Activated CD4-positive, alpha-beta T cell treated with anti-CD3 and anti-CD28 coated beads, Interleukin-2, amount 10 ng/mL, durations not matched to agents 7 days and 5 days (primary cell): ENCODE results near the gene EXOSC9. TPM values are rescaled to one million over a fixed set of nuclear protein-coding genes. Genes with fewer than 3 reads are reported as not detected.

Experiments
- CTCF ChIA-PET: fragments of 350-600 bp; sonication (Branson Sonifier 250); formaldehyde crosslinking; loops from one replicate; lab custom pipeline; 2021; ENCODE audit warnings: antibody characterized with exemption; lab: Charles Lee
- POLR2A ChIA-PET: fragments of 350-600 bp; sonication (Branson Sonifier 250); formaldehyde crosslinking; loops from one replicate; lab custom pipeline; 2021; ENCODE audit warnings: antibody characterized with exemption; lab: Charles Lee
- DNase-seq: peaks from one replicate; pipeline ENCODE4 v3.0.0-alpha.2; 2020
- H3K27ac Mint-ChIP-seq: one replicate; pipeline ENCODE4 v1.8.0; 2021; ENCODE audit warnings: mild to moderate bottlenecking, moderate library complexity, mixed read lengths
- H3K27me3 Mint-ChIP-seq: one replicate; pipeline ENCODE4 v1.8.0; 2021; ENCODE audit warnings: mixed read lengths
- H3K36me3 Mint-ChIP-seq: one replicate; pipeline ENCODE4 v1.8.0; 2021; ENCODE audit warnings: low read depth, mixed read lengths
- H3K4me1 Mint-ChIP-seq: one replicate; pipeline ENCODE4 v1.8.0; 2021; ENCODE audit warnings: mixed read lengths
- H3K4me3 Mint-ChIP-seq: one replicate; pipeline ENCODE4 v1.8.0; 2021; ENCODE audit warnings: mild to moderate bottlenecking, moderate library complexity, mixed read lengths
- H3K9me3 Mint-ChIP-seq: one replicate; pipeline ENCODE4 v1.8.0; 2021; ENCODE audit warnings: mixed read lengths
- total RNA-seq, 2 experiments: library from RNA; stranded (reverse); gene quantifications; one replicate each; pipeline ENCODE4 v1.2.3, GENCODE V29; 2021

Gene EXOSC9
- total RNA-seq, 2 experiments from 2014 or later = 56.2 to 58.1 TPM

DNA sequence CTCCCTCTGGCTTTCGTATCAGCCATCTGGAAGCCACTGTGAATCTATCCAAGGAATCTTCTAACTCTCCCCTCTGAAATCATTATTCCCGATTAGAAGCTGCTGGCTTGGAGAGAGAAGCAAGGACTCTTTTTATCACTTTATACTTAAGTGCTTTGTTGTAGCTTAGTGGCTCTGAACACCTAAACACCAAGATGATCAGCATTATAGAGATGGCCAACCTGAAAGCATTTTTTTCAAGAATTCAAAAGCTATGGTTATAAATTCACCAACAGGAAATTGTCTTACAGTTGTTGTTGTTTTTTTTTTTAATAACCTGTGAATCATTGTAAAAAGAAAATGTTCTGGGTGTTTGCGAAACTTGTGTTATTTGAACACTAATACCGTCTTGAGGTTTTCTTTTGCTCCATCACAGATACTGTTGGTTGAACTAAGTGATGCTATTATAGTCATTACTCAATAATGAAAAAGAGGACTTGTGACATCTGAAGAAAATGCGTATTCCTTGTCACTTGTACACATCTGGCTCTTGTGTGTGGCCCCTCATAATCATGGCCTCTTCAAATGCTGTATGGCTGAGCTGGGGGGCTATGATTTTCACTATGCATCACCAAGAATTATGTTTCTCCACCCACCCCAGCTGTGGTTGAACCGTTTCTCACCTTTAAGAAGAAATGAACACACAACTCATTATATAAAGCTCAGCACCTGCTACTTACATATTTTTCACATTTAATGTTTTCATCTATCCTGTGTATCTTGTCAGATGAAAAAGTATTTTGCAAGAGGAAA lies 24.3 kb upstream of the EXOSC9 start:
- Mint-ChIP-seq H3K4me1 (peaks cover 2% of the 10 kb centered on the region), H3K9me3 (no peaks in the 10 kb centered on the region), H3K27me3 (peaks cover 33% of the 10 kb centered on the region), H3K4me3 (no peak overlapping the region), H3K36me3 (no peaks in the 10 kb centered on the region), H3K27ac (no peak overlapping the region)
- POLR2A ChIA-PET = no interaction called here
- DNase-seq = no peak
- CTCF ChIA-PET = interaction anchor here (0.8 to 1.0 kb wide), 2 partner anchors 10 to 99 kb away, joined by 3 to 4 read pairs; no protein-coding TSS in a partner anchor

DNA sequence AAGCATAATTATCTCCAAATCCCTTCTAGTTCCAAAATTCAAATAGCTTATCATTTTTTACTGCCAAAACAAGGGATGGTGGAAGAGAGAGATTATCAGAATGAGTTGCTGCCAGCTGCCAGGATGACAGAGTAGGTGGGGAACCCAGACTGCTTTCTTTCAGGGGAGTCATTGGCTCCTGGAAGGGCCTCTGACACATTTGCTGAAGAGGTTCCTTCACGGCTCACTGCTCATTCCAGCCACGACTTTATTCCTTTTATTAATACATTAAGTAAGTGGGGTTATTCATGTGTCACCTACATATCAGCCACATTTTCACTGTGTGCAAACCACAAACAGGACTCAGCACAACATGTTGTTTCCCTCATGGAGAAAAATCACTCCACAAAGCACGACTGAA lies 23.5 kb upstream of the EXOSC9 start:
- Mint-ChIP-seq H3K9me3 (no peaks in the 10 kb centered on the region), H3K4me3 (no peak overlapping the region)
- CTCF ChIA-PET = interaction anchor here (1.0 kb wide), 1 partner anchor 10 kb away, joined by 4 read pairs; no protein-coding TSS in a partner anchor

DNA sequence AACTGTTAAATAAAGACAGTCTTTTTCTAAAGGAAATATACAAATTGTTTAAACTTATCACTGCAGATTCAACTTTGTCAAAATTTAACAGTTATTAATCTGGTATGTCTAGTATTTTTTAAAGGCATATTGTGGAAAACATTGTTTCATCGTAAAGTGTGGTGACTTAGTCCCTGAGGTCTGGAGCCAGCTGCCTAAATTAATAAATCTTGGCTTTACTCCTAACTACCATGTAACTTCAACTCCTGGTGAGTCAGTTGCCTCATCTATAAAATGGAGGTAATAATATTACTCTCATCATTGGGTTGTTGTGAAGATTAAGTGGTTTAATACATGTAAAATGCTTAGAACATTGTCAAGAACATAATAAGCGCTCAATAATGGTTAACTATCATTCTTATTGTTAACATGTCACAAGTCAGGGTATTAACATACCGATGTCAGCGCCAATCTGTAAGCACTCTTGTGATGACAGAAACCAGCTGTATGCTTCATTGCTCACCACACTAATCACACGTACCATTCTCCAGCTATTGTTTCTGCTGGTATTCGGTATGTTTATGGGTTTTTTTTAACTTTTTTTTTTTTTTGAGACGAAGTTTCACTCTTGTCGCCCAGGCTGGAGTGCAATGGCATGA lies 22.0 kb upstream of the EXOSC9 start:
- CTCF ChIA-PET = interaction anchor here (1.2 kb wide), 1 partner anchor 19 kb away, joined by 3 read pairs; no protein-coding TSS in a partner anchor
- H3K9me3 Mint-ChIP-seq = no peaks in the 10 kb centered on the region

More for the DNA sequence above, 23.5 kb upstream of the EXOSC9 start:
- Mint-ChIP-seq H3K27ac (no peak overlapping the region), H3K27me3 (peaks cover 28% of the 10 kb centered on the region), H3K4me1 (peaks cover 2% of the 10 kb centered on the region), H3K36me3 (no peaks in the 10 kb centered on the region)
- no peak for DNase-seq
- POLR2A ChIA-PET = no interaction called here

DNA sequence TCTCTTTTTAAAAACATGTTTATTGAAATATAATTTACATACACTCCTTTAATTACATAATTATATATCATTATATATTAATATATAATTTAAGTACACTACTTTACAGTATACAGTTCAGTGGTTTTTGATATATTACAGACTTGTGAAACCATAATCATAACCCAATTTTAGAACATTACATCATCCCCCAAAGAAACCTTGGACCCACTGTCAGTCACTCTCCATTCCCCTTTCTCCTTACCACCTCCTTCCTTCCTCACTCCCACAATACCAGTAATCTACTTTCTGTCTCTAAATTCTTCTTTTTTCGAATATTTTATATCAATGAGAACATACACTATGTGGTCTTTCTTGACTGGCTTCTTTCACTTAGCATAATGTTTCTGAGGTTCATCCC lies 17.9 kb upstream of the EXOSC9 start:
- POLR2A ChIA-PET = no interaction called here
- peaks cover 4% of the 10 kb centered on the region for H3K9me3 Mint-ChIP-seq
- H3K27me3 Mint-ChIP-seq = peaks cover 44% of the 10 kb centered on the region
- H3K27ac Mint-ChIP-seq = no peak overlapping the region
- no peak for DNase-seq
- CTCF ChIA-PET = no interaction called here
- no peaks in the 10 kb centered on the region for H3K4me1 Mint-ChIP-seq
- H3K4me3 Mint-ChIP-seq = no peak overlapping the region
- no peaks in the 10 kb centered on the region for H3K36me3 Mint-ChIP-seq

More for the DNA sequence above, 22.0 kb upstream of the EXOSC9 start:
- no peak for DNase-seq
- Mint-ChIP-seq H3K27me3 (peaks cover 32% of the 10 kb centered on the region), H3K36me3 (no peaks in the 10 kb centered on the region), H3K4me3 (no peak overlapping the region), H3K27ac (no peak overlapping the region), H3K4me1 (peaks cover 2% of the 10 kb centered on the region)
- POLR2A ChIA-PET = no interaction called here

DNA sequence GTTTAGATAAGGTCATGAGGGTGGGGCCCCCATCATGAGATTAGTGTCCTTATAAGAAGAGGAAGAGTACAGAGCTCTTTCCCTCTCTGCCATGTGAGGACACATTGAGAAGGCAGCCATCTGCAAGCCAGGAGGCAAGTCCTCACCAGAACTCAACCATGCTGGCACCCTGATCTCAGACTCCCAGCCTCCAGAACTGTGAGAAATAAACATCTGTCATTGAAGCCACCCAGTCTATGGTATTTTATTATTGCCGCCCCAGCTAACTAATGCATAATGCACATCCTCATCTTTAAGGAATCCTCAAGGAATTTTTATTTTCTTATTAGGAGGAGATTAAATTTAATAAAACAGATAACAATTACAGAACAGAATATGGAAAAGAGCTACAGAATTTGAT lies 16.7 kb upstream of the EXOSC9 start:
- CTCF ChIA-PET = interaction anchor here (1.0 kb wide), 1 partner anchor 10 kb away, joined by 4 read pairs; no protein-coding TSS in a partner anchor
- Mint-ChIP-seq H3K4me1 (peaks cover 7% of the 10 kb centered on the region), H3K27ac (no peak overlapping the region), H3K27me3 (peaks cover 44% of the 10 kb centered on the region), H3K36me3 (no peaks in the 10 kb centered on the region), H3K9me3 (peaks cover 4% of the 10 kb centered on the region), H3K4me3 (no peak overlapping the region)
- POLR2A ChIA-PET = no interaction called here
- no peak for DNase-seq

DNA sequence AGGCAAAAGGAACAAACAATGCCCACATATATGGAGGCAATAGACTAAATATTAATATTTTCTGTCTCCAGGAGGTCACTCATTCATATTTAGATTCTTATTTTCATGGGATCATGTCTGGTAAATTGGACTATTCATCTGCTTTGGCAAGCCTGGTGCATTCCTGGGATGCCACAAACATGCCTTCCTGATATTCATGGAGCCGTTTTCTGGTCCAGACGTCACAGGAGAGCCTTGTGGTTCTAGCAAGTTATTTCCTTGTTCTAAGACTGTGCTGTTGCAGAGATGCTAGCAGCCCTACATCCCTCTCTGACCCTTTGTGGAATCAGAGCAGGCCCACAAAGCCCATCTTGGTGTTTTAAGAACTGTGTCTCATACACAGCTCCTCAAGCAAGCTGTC lies 16.1 kb upstream of the EXOSC9 start:
- H3K27me3 Mint-ChIP-seq = peaks cover 41% of the 10 kb centered on the region
- peaks cover 9% of the 10 kb centered on the region for H3K4me1 Mint-ChIP-seq
- H3K36me3 Mint-ChIP-seq = no peaks in the 10 kb centered on the region
- peaks cover 4% of the 10 kb centered on the region for H3K9me3 Mint-ChIP-seq
- H3K4me3 Mint-ChIP-seq = no peak overlapping the region
- POLR2A ChIA-PET = no interaction called here
- CTCF ChIA-PET = interaction anchor here (1.0 kb wide), 1 partner anchor 10 kb away, joined by 4 read pairs; no protein-coding TSS in a partner anchor
- no peak for DNase-seq
- H3K27ac Mint-ChIP-seq = no peak overlapping the region

DNA sequence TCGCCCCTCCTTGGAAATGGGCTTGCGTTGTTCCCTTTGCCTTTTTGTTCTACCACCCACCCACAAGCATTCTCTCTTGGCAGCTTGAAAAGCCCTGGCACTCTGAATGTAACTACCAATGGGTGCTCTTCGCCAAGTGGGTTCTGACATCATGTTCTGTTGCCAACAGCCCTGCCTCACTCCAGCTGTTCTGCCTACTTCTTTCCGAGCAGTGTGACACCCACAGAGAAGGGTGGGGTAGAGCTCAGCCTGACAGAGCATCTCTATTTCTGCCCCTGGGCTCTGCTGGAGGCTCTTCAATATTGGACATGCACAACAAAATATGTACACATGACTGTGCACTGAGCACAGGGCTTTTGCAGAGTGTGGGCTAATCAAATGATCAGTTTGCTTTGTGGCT lies 15.6 kb upstream of the EXOSC9 start:
- Mint-ChIP-seq H3K36me3 (no peaks in the 10 kb centered on the region), H3K4me1 (peaks cover 9% of the 10 kb centered on the region), H3K27me3 (peaks cover 39% of the 10 kb centered on the region), H3K4me3 (no peak overlapping the region), H3K27ac (no peak overlapping the region), H3K9me3 (peaks cover 4% of the 10 kb centered on the region)
- ChIA-PET CTCF (no interaction called here), POLR2A (interaction anchor here (0.5 kb wide), 1 partner anchor 38 kb away, joined by 4 read pairs; the partner anchor contains the start of gene CCNA2)
- DNase-seq = no peak

DNA sequence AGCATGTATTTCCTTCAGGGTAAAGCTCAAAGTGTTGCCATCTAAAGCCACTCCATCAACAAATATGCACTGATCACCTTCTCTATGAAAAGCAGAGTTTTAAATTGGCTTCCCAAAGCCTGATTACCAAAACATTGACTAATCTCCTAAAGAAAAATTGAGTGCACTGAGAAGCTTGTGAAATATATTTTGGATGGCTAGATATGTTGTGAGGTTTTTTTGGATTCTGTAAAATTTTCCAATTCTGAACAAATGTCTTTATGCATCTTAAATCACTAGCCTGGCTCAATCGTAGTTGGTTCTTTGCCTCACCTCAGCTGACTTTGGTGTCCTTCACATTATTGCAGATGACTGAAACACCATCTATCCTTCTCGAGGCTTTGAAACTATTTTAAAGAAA lies 14.9 kb upstream of the EXOSC9 start:
- H3K4me1 Mint-ChIP-seq = peaks cover 9% of the 10 kb centered on the region
- peaks cover 35% of the 10 kb centered on the region for H3K27me3 Mint-ChIP-seq
- CTCF ChIA-PET = interaction anchor here (1.1 kb wide), 1 partner anchor 25 kb away, joined by 3 read pairs; no protein-coding TSS in a partner anchor
- H3K36me3 Mint-ChIP-seq = no peaks in the 10 kb centered on the region
- no peak overlapping the region for H3K4me3 Mint-ChIP-seq
- H3K9me3 Mint-ChIP-seq = peaks cover 4% of the 10 kb centered on the region
- DNase-seq = no peak
- no peak overlapping the region for H3K27ac Mint-ChIP-seq
- POLR2A ChIA-PET = no interaction called here

DNA sequence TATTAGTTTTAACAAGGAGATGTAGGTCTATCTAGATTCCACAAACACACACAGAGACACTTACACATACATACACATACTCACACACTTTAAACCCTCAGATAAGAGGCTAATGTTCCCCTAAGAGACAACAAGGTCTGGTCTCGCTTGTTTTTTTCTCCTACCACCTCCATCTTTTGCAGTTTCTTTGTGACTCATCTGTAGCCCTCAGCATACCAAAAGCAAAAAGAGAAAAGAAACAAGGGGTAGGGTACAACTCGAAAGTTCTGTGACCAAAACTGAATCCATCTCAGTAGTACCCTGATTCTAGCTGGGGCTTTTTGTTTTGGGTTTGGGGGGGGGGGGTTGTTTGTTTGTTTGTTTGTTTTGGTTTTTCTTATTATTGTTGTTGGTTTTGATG lies 12.2 kb upstream of the EXOSC9 start:
- no peaks in the 10 kb centered on the region for H3K36me3 Mint-ChIP-seq
- no peak overlapping the region for H3K4me3 Mint-ChIP-seq
- CTCF ChIA-PET = interaction anchor here (0.6 kb wide), 1 partner anchor 1134 kb away, joined by 3 read pairs; the partner anchor contains the start of gene NUDT6
- peaks cover 9% of the 10 kb centered on the region for H3K4me1 Mint-ChIP-seq
- POLR2A ChIA-PET = no interaction called here
- H3K27ac Mint-ChIP-seq = no peak overlapping the region
- no peak for DNase-seq
- peaks cover 4% of the 10 kb centered on the region for H3K9me3 Mint-ChIP-seq
- H3K27me3 Mint-ChIP-seq = peaks cover 25% of the 10 kb centered on the region

DNA sequence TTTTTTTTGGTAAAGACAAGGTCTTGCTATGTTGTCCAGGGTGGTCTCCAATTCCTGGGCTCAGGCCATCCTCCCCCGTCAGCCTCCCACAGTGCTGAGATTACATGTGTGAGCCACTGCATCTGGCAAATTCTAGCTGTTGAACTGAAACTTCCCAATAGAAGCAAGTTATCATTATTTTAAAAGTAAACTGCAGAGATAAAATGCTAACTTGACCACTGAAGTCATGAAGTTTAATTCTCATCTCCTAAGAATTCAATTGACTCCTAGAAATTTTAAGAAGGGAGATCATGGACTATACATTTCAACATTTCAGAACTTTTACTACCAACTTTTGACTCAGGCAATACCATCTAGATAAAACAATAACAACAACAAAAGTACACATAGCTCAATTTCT lies 11.7 kb upstream of the EXOSC9 start:
- peaks cover 22% of the 10 kb centered on the region for H3K27me3 Mint-ChIP-seq
- ChIA-PET CTCF (no interaction called here), POLR2A (no interaction called here)
- no peaks in the 10 kb centered on the region for H3K36me3 Mint-ChIP-seq
- H3K9me3 Mint-ChIP-seq = peaks cover 2% of the 10 kb centered on the region
- no peak overlapping the region for H3K27ac Mint-ChIP-seq
- peaks cover 10% of the 10 kb centered on the region for H3K4me1 Mint-ChIP-seq
- no peak for DNase-seq
- no peak overlapping the region for H3K4me3 Mint-ChIP-seq

DNA sequence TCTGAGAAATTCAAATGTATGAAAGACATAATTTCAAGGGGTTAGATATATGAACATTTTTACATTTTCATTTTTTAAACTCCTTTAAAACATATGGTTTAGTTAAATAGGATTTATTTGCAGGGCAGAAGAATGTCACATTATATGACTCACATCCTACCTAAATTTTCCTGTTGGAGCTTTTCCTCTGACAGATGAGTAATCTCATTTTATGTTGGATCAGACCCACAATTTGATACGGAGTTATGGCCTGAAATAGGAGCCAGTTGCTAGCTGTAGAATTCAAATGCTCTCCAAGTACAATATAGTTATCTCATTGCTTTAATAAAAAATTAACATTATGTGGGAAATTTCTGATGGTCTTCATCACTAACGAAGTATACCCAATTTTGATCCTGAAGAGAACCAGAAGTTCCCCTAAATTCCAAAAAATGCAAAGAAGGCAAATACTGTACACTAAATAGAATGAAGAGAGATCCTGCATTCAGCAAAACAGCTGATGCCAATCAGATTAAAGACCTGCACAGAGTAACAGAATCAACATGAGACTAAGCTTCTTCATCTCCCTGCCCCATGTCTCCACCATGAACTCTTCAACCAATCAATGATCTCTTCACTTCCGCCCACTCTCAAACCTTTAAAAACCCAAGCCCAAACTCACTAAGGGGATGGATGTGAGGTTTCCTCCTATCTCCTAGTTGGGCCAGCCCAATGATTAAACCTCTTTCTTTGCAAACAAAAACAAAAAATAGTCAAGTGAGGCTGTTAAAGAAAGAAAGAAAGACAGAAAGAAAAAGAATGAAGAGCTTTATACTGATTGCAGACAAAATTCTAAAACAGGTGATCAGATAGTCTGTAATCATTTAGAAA lies 10.9 kb upstream of the EXOSC9 start:
- H3K36me3 Mint-ChIP-seq = no peaks in the 10 kb centered on the region
- no peaks in the 10 kb centered on the region for H3K9me3 Mint-ChIP-seq
- ChIA-PET CTCF (interaction anchor here (1.5 kb wide), 1 partner anchor 33 kb away, joined by 3 read pairs; no protein-coding TSS in a partner anchor), POLR2A (no interaction called here)
- H3K27ac Mint-ChIP-seq = no peak overlapping the region
- H3K4me3 Mint-ChIP-seq = no peak overlapping the region
- H3K4me1 Mint-ChIP-seq = peaks cover 13% of the 10 kb centered on the region
- peaks cover 17% of the 10 kb centered on the region for H3K27me3 Mint-ChIP-seq
- DNase-seq = no peak

DNA sequence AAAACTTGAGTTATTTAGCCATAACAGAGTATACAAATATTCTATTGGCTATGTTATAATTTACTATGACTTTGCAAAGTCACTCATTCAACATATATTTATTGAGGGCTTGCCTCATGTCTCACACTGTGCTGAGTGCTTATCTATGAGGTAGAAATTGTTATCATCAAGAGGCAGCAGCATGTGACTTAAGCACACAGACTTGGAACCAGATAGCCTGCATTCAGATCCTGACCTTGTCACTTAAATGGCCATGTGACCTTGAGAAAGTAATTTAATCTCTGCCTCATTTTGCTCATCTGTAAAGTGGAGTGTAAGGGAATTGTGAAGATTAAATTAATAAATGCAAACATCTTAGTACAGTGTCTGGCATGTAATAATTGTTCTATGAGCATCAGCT lies 10.1 kb upstream of the EXOSC9 start:
- no peaks in the 10 kb centered on the region for H3K9me3 Mint-ChIP-seq
- no peak overlapping the region for H3K4me3 Mint-ChIP-seq
- no peak overlapping the region for H3K27ac Mint-ChIP-seq
- DNase-seq = no peak
- H3K4me1 Mint-ChIP-seq = peaks cover 20% of the 10 kb centered on the region
- H3K36me3 Mint-ChIP-seq = no peaks in the 10 kb centered on the region
- H3K27me3 Mint-ChIP-seq = peaks cover 12% of the 10 kb centered on the region
- CTCF ChIA-PET = interaction anchor here (1.5 kb wide), 1 partner anchor 32 kb away, joined by 3 read pairs; no protein-coding TSS in a partner anchor
- POLR2A ChIA-PET = no interaction called here
